HCT116 (cell line): ENCODE results near the gene ANKLE2. TPM values are rescaled to one million over a fixed set of nuclear protein-coding genes. Genes with fewer than 3 reads are reported as not detected.

Experiments
- ATAC-seq: fragments of 200-7000 bp; cut with Tn5 transposase; 2 replicates; pipeline ENCODE4 v1.9.1; 2020; ENCODE audit warnings: mild to moderate bottlenecking, moderate library complexity
- BruUV-seq: library from RNA; stranded (reverse); fragments of 400-500 nt; replicated peaks from 2 replicates; lab custom pipeline; 2021; lab: Mats Ljungman, UMichigan
- CTCF ChIA-PET: fragments of 300-600 bp; sonication (Branson Sonifier 250); formaldehyde crosslinking; loops from one replicate; lab custom pipeline; 2021; ENCODE audit warnings: antibody characterized with exemption; lab: Charles Lee
- POLR2A ChIA-PET: fragments of 300-600, 350-600 bp; sonication (Branson Sonifier 250); formaldehyde crosslinking; loops from one replicate; lab custom pipeline; 2021; ENCODE audit warnings: antibody characterized with exemption; lab: Charles Lee
- RAD21 ChIA-PET, 2 experiments: fragments of 300-600 bp; sonication (Branson Sonifier 250); formaldehyde crosslinking; loops; one replicate each; lab custom pipeline; 2023; ENCODE audit warnings: low total read pairs in 2 of 2; ENCODE audit not compliant: uncharacterized antibody in 2 of 2, unreplicated experiment in 2 of 2, low non-redundant PET in 1 of 2; lab: Charles Lee
- DNase-seq: peaks from one replicate; pipeline ENCODE4 v3.0.0-alpha.2; 2010; ENCODE audit warnings: low read depth, low spot score
- H2AFZ ChIP-seq: fragments of 200-600 bp; shearing (Covaris generic), sonication (generic); 2 replicates; pipeline ENCODE4 v1.6.1; 2017; ENCODE audit warnings: low read depth, mixed run types, mixed read lengths, antibody characterized with exemption, low read length; ENCODE audit not compliant: poor library complexity, severe bottlenecking
- H3K27ac ChIP-seq: 2 replicates; pipeline ENCODE4 v1.5.1; 2012; ENCODE audit warnings: low read depth, low read length
- H3K27me3 ChIP-seq: fragments of 200-600 bp; sonication (generic); 2 replicates; pipeline ENCODE4 v1.6.1; 2016; ENCODE audit warnings: mixed run types, low read length, mixed read lengths; ENCODE audit not compliant: insufficient read depth
- H3K36me3 ChIP-seq, 2 experiments: fragments of 200-500 bp in 1 of 2; fragments of 200-600 bp in 1 of 2; sonication (Bioruptor generic) in 1 of 2; sonication (generic) in 1 of 2; 2 replicates each; pipeline versions ENCODE4 v1.5.1 to v1.6.1; 2014 to 2016; ENCODE audit warnings: low read length in 2 of 2, inconsistent platforms in 1 of 2, mixed read lengths in 1 of 2, mixed run types in 1 of 2; ENCODE audit not compliant: insufficient read depth in 2 of 2, control insufficient read depth in 1 of 2
- H3K4me1 ChIP-seq, 2 experiments: fragments of 200-600 bp in 1 of 2; sonication (generic) in 1 of 2; 2 replicates each; pipeline versions ENCODE4 v1.5.1 to v1.6.1; 2012 to 2017; ENCODE audit warnings: low read length in 2 of 2, inconsistent platforms in 1 of 2, mild to moderate bottlenecking in 1 of 2, mixed read lengths in 1 of 2, mixed run types in 1 of 2, moderate library complexity in 1 of 2; ENCODE audit not compliant: insufficient read depth in 2 of 2, control insufficient read depth in 1 of 2
- H3K4me2 ChIP-seq: fragments of 200-600 bp; sonication (generic); 2 replicates; pipeline ENCODE4 v1.6.1; 2017; ENCODE audit warnings: mixed run types, low read length, mixed read lengths
- H3K4me3 ChIP-seq, 2 experiments: fragments of 200-600 bp in 1 of 2; sonication (generic) in 1 of 2; replicated peaks in 1 of 2; 2 replicates each; pipeline ENCODE4 v1.5.1; 2011 to 2016; ENCODE audit warnings: low read length in 2 of 2, control low read depth in 1 of 2, low read depth in 1 of 2, mild to moderate bottlenecking in 1 of 2, mixed read lengths in 1 of 2, mixed run types in 1 of 2
- H3K79me2 ChIP-seq: fragments of 200-600 bp; sonication (generic); 2 replicates; pipeline ENCODE4 v1.6.1; 2017; ENCODE audit warnings: mild to moderate bottlenecking, mixed run types, low read length, moderate library complexity, mixed read lengths; ENCODE audit not compliant: insufficient read depth
- H3K9ac ChIP-seq: fragments of 200-600 bp; sonication (generic); 2 replicates; pipeline ENCODE4 v1.6.1; 2016; ENCODE audit warnings: low read length, mixed read lengths
- H3K9me2 ChIP-seq: fragments of 200-600 bp; sonication (generic), shearing (Covaris generic); 2 replicates; pipeline ENCODE4 v1.6.1; 2017; ENCODE audit warnings: mixed run types, mild to moderate bottlenecking, moderate library complexity; ENCODE audit not compliant: insufficient read depth
- H3K9me3 ChIP-seq, 2 experiments: fragments of 200-500 bp in 1 of 2; fragments of 200-600 bp in 1 of 2; sonication (Bioruptor generic) in 1 of 2; sonication (generic) in 1 of 2; 2 replicates each; pipeline ENCODE4 v1.6.1; 2014 to 2017; ENCODE audit warnings: low read length in 2 of 2, mixed read lengths in 2 of 2, inconsistent platforms in 1 of 2, low read depth in 1 of 2, mild to moderate bottlenecking in 1 of 2, mixed run types in 1 of 2, moderate library complexity in 1 of 2; ENCODE audit not compliant: control insufficient read depth in 1 of 2, insufficient read depth in 1 of 2
- H4K20me1 ChIP-seq: fragments of 200-600 bp; sonication (generic), shearing (Covaris generic); 2 replicates; pipeline ENCODE4 v1.6.1; 2017; ENCODE audit warnings: mixed run types, mild to moderate bottlenecking, moderate library complexity; ENCODE audit not compliant: insufficient read depth
- CBX3 ChIP-seq: IDR thresholded peaks from 2 replicates; pipeline ENCODE4 v1.6.1; 2012; ENCODE audit warnings: low read depth
- CEBPB ChIP-seq: IDR thresholded peaks from 2 replicates; pipeline ENCODE4 v1.6.1; 2012; ENCODE audit warnings: low read depth
- EGR1 ChIP-seq: IDR thresholded peaks from 2 replicates; pipeline ENCODE4 v1.6.1; 2012; ENCODE audit warnings: low read depth
- EZH2phosphoT487 ChIP-seq: fragments of 200-600 bp; IDR thresholded peaks from 2 replicates; pipeline ENCODE4 v1.6.1; 2018; ENCODE audit warnings: antibody characterized with exemption, borderline replicate concordance
- JUND ChIP-seq: IDR thresholded peaks from 2 replicates; pipeline ENCODE4 v1.6.1; 2012
- POLR2AphosphoS5 ChIP-seq: IDR thresholded peaks from 2 replicates; pipeline ENCODE4 v1.6.1; 2011; ENCODE audit warnings: mild to moderate bottlenecking, low read depth, low read length, moderate library complexity
- RAD21 ChIP-seq: IDR thresholded peaks from 2 replicates; pipeline ENCODE4 v1.6.1; 2012; ENCODE audit warnings: low read depth, mild to moderate bottlenecking
- SP1 ChIP-seq: IDR thresholded peaks from 2 replicates; pipeline ENCODE4 v1.6.1; 2012; ENCODE audit warnings: low read depth
- YY1 ChIP-seq: IDR thresholded peaks from 2 replicates; pipeline ENCODE4 v1.6.1; 2011; ENCODE audit warnings: low read length, low read depth, moderate library complexity, mild to moderate bottlenecking; ENCODE audit not compliant: insufficient replicate concordance; ENCODE audit errors: extremely low read depth
- ZFX ChIP-seq: fragments of 450-650 bp; IDR thresholded peaks from 2 replicates; pipeline ENCODE4 v1.6.1; 2017
- ZNF274 ChIP-seq: fragments of 200-500 bp; sonication (Bioruptor generic); IDR thresholded peaks from 2 replicates; pipeline ENCODE4 v1.6.1; 2014; ENCODE audit warnings: mild to moderate bottlenecking, low read depth, low read length, inconsistent platforms
- intact Hi-C: fragments of 100-400 bp; cut with micrococcal nuclease; formaldehyde crosslinking; loops from 2 replicates; pipeline ENCODE4 v1.10.0; 2022
- total RNA-seq: library from RNA; stranded (reverse); gene quantifications from one replicate; pipeline ENCODE4 v1.2.1, GENCODE V29; 2021; ENCODE audit not compliant: unreplicated experiment
- TF ChIP-seq, protein P1 (sequence below): IDR thresholded peaks from 2 replicates; pipeline ENCODE4 v1.6.1; 2012; ENCODE audit warnings: low read depth
- TF ChIP-seq, protein P2 (sequence below): IDR thresholded peaks from 2 replicates; pipeline ENCODE4 v1.6.1; 2011; ENCODE audit warnings: mild to moderate bottlenecking, low read length, moderate library complexity; ENCODE audit not compliant: insufficient replicate concordance; ENCODE audit errors: extremely low read depth
- TF ChIP-seq, protein P3 (sequence below): IDR thresholded peaks from 2 replicates; pipeline ENCODE4 v1.6.1; 2012
- TF ChIP-seq, protein P4 (sequence below), 3 experiments: fragments of 200-600 bp in 1 of 3; sonication (generic) in 1 of 3; IDR thresholded peaks in 2 of 3; conservative IDR thresholded peaks in 1 of 3; 2 replicates each; pipeline ENCODE4 v1.5.1; 2012 to 2017; ENCODE audit warnings: low read depth in 2 of 3, low read length in 2 of 3, antibody characterized with exemption in 1 of 3, borderline replicate concordance in 1 of 3, control low read depth in 1 of 3, mild to moderate bottlenecking in 1 of 3, mixed read lengths in 1 of 3, mixed run types in 1 of 3, moderate library complexity in 1 of 3; ENCODE audit not compliant: insufficient read depth in 1 of 3

Gene ANKLE2
- total RNA-seq, 1 experiment from 2014 or later = 68.8 TPM

DNA sequence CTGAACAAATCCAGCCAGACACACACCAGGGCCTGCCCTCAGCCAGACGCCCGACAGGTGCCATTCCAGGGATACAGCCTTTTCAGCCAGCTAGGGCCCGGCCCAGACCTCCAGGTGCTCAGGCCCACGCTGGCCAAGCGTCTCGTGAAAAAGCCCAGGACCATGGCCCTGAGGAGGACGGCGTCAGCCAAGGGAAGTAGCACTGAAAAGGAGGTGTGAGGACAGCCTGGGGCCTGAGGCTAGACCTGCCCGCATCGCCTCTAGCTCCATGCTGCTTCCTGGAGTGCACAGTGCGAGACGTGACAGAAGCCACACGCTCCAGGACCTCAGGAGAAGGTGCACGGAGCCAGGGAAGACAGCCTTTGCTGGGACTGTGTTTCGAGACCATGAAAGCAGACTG is 37.2 kb upstream of the ANKLE2 start:
- Histone ChIP-seq H2AFZ (no peak overlapping the region), H3K9me2 (no peaks in the 10 kb centered on the region), H3K27me3 (no peaks in the 10 kb centered on the region), H3K9me3 (no peaks in the 10 kb centered on the region), H3K9ac (no peak overlapping the region), H3K79me2 (no peaks in the 10 kb centered on the region), H3K36me3 (peaks cover 29 to 41% of the 10 kb centered on the region in 2 experiments), H4K20me1 (no peaks in the 10 kb centered on the region), H3K4me2 (no peak overlapping the region), H3K4me1 (no peaks in the 10 kb centered on the region), H3K27ac (no peak overlapping the region), H3K4me3 (no peak overlapping the region)
- ATAC-seq (no peak), DNase-seq (no peak)
- TF ChIP-seq CBX3 (no peak), YY1 (no peak), ZFX (no peak), POLR2AphosphoS5 (no peak), CEBPB (no peak), EGR1 (no peak), JUND (no peak), EZH2phosphoT487 (no peak), RAD21 (no peak), ZNF274 (no peak), SP1 (no peak)
- TF ChIP-seq, protein P1, sequence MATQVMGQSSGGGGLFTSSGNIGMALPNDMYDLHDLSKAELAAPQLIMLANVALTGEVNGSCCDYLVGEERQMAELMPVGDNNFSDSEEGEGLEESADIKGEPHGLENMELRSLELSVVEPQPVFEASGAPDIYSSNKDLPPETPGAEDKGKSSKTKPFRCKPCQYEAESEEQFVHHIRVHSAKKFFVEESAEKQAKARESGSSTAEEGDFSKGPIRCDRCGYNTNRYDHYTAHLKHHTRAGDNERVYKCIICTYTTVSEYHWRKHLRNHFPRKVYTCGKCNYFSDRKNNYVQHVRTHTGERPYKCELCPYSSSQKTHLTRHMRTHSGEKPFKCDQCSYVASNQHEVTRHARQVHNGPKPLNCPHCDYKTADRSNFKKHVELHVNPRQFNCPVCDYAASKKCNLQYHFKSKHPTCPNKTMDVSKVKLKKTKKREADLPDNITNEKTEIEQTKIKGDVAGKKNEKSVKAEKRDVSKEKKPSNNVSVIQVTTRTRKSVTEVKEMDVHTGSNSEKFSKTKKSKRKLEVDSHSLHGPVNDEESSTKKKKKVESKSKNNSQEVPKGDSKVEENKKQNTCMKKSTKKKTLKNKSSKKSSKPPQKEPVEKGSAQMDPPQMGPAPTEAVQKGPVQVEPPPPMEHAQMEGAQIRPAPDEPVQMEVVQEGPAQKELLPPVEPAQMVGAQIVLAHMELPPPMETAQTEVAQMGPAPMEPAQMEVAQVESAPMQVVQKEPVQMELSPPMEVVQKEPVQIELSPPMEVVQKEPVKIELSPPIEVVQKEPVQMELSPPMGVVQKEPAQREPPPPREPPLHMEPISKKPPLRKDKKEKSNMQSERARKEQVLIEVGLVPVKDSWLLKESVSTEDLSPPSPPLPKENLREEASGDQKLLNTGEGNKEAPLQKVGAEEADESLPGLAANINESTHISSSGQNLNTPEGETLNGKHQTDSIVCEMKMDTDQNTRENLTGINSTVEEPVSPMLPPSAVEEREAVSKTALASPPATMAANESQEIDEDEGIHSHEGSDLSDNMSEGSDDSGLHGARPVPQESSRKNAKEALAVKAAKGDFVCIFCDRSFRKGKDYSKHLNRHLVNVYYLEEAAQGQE = no peak
- TF ChIP-seq, protein P2, sequence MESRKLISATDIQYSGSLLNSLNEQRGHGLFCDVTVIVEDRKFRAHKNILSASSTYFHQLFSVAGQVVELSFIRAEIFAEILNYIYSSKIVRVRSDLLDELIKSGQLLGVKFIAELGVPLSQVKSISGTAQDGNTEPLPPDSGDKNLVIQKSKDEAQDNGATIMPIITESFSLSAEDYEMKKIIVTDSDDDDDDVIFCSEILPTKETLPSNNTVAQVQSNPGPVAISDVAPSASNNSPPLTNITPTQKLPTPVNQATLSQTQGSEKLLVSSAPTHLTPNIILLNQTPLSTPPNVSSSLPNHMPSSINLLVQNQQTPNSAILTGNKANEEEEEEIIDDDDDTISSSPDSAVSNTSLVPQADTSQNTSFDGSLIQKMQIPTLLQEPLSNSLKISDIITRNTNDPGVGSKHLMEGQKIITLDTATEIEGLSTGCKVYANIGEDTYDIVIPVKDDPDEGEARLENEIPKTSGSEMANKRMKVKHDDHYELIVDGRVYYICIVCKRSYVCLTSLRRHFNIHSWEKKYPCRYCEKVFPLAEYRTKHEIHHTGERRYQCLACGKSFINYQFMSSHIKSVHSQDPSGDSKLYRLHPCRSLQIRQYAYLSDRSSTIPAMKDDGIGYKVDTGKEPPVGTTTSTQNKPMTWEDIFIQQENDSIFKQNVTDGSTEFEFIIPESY = no peak
- TF ChIP-seq, protein P3, sequence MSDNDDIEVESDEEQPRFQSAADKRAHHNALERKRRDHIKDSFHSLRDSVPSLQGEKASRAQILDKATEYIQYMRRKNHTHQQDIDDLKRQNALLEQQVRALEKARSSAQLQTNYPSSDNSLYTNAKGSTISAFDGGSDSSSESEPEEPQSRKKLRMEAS = no peak
- TF ChIP-seq, protein P4, sequence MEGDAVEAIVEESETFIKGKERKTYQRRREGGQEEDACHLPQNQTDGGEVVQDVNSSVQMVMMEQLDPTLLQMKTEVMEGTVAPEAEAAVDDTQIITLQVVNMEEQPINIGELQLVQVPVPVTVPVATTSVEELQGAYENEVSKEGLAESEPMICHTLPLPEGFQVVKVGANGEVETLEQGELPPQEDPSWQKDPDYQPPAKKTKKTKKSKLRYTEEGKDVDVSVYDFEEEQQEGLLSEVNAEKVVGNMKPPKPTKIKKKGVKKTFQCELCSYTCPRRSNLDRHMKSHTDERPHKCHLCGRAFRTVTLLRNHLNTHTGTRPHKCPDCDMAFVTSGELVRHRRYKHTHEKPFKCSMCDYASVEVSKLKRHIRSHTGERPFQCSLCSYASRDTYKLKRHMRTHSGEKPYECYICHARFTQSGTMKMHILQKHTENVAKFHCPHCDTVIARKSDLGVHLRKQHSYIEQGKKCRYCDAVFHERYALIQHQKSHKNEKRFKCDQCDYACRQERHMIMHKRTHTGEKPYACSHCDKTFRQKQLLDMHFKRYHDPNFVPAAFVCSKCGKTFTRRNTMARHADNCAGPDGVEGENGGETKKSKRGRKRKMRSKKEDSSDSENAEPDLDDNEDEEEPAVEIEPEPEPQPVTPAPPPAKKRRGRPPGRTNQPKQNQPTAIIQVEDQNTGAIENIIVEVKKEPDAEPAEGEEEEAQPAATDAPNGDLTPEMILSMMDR (IDR thresholded peaks at IDR 0.05 in 2 of 3, conservative IDR thresholded peaks at IDR 0.05 in 1 of 3; ENCODE audit: borderline replicate concordance in 1 of 3, insufficient read depth in 1 of 3, low read depth in 2 of 3, low read length in 2 of 3) = no peak
- ChIA-PET CTCF (no interaction called here), POLR2A (no interaction called here), RAD21 (no interaction called here)
- intact Hi-C loops = no loop called here
- BruUV-seq = no TSS peak
